GM23248 (cell line): Measurements from ENCODE around the gene ZNG1A.

ENCODE experiments used
- EZH2 ChIP-seq: fragments of 200-600 bp; sonication (generic); IDR thresholded peaks from 2 replicates; pipeline ENCODE4 v1.6.1; 2018; ENCODE audit warnings: antibody characterized with exemption, mild to moderate bottlenecking; ENCODE audit not compliant: insufficient read depth, poor library complexity, severe bottlenecking
- EZH2phosphoT487 ChIP-seq: fragments of 200-600 bp; sonication (generic); IDR thresholded peaks from 2 replicates; pipeline ENCODE4 v1.6.1; 2018; ENCODE audit warnings: antibody characterized with exemption, moderate library complexity, mild to moderate bottlenecking, low read depth; ENCODE audit not compliant: insufficient read depth

- TF ChIP-seq EZH2 (no peak), EZH2phosphoT487 (no peak)
These were observed 36.0 kb upstream of the ZNG1A start, which contains the start of gene DOCK8 for GRCh38 chr9:214648-215493.
